Fibroblast of lung (primary cell): Measurements from ENCODE around the gene TBL1XR1.

Experiments used
- EZH2 ChIP-seq: IDR thresholded peaks from 2 replicates; pipeline ENCODE4 v1.5.1; 2012; ENCODE audit warnings: low read length, control low read depth, mild to moderate bottlenecking; ENCODE audit errors: missing control alignments
- TF ChIP-seq, protein P1 (sequence below), 2 donors: IDR thresholded peaks in 1 of 2; conservative IDR thresholded peaks in 1 of 2; 1 replicate in 1 of 2; 2 replicates in 1 of 2; pipeline ENCODE4 v1.5.1; 2011 to 2012; ENCODE audit warnings: low read length in 2 of 2, control low read depth in 1 of 2, inconsistent platforms in 1 of 2, low read depth in 1 of 2, mild to moderate bottlenecking in 1 of 2

DNA sequence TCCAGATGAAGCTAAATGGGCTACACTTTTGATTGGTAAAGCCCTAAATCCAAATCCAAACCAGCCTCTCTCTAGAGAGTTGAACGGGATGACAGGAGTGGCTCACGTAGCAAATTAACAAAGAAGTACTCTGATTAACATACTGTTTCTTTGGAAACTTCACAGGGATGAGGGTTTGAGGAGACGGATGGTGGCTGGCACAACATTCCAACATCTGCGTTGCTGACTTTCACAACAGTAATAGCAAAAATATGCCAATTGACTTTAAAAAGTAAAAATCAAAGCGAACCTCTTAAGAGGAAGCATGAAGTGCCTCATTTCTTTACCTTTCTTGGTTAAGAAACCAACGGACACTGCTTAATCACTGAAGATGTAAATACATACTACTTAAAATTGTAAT is 181.4 kb downstream of the TBL1XR1 start:
- TF ChIP-seq, protein P1, sequence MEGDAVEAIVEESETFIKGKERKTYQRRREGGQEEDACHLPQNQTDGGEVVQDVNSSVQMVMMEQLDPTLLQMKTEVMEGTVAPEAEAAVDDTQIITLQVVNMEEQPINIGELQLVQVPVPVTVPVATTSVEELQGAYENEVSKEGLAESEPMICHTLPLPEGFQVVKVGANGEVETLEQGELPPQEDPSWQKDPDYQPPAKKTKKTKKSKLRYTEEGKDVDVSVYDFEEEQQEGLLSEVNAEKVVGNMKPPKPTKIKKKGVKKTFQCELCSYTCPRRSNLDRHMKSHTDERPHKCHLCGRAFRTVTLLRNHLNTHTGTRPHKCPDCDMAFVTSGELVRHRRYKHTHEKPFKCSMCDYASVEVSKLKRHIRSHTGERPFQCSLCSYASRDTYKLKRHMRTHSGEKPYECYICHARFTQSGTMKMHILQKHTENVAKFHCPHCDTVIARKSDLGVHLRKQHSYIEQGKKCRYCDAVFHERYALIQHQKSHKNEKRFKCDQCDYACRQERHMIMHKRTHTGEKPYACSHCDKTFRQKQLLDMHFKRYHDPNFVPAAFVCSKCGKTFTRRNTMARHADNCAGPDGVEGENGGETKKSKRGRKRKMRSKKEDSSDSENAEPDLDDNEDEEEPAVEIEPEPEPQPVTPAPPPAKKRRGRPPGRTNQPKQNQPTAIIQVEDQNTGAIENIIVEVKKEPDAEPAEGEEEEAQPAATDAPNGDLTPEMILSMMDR (conservative IDR thresholded peaks at IDR 0.05 in 1 of 2, IDR thresholded peaks at IDR 0.05 in 1 of 2; ENCODE audit: low read depth in 1 of 2, low read length in 2 of 2): no peak
- TF ChIP-seq EZH2: no peak
